ENCODE data around the gene CD84.
"Not testable (repeated sequence)": the region's sequence is repeated elsewhere in the genome, so short reads cannot be mapped to it uniquely, and the experiment has no call there.

Gene CD84

GRCh38 chr1:160567858-160568682 lies 11.2 kb downstream of the CD84 start:
- H3K4me3 ChIP-seq (replicated peaks in 1 of 2; ENCODE audit: low read depth in 2 of 2, low read length in 2 of 2) = no peak overlapping the region
- no peak for DNase-seq (ENCODE audit: low read depth in 2 of 2)
- no peak for TF ChIP-seq CTCF (IDR thresholded peaks at IDR 0.05; ENCODE audit: low read depth, low read length)

GRCh38 chr1:160567341-160567740 lies 12.0 kb downstream of the CD84 start:
- no peak overlapping the region for H3K4me3 ChIP-seq (replicated peaks in 1 of 2; ENCODE audit: low read depth in 2 of 2, low read length in 2 of 2)
- TF ChIP-seq CTCF (IDR thresholded peaks at IDR 0.05; ENCODE audit: low read depth, low read length) = no peak
- no peak for DNase-seq (ENCODE audit: low read depth in 2 of 2)

DNA sequence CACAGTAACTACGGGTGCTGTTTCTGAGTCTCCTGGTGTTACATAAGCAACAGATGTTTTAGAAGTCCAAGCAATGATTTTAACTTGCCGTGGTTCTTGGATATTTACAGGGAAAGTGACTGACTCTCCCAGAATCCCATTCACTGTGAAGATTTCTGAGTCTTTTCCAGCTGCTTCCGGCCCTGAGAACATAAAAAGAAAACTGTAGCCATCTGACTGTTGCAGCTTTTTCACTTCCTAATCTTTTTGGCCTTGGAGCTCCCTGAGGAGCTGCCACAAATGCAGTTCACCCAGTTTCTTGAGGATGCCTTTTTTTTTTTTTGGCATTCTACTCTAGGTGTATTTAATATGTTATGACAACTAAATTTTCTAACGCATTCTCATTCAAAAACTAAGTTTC lies 13.7 kb downstream of the CD84 start:
- no peak overlapping the region for H3K4me3 ChIP-seq (replicated peaks in 1 of 2; ENCODE audit: low read depth in 2 of 2, low read length in 2 of 2)
- no peak for TF ChIP-seq CTCF (IDR thresholded peaks at IDR 0.05; ENCODE audit: low read depth, low read length)
- DNase-seq (ENCODE audit: low read depth in 2 of 2) = no peak

GRCh38 chr1:160563230-160563629 lies 16.1 kb downstream of the CD84 start:
- not testable (repeated sequence) for H3K4me3 ChIP-seq (replicated peaks in 1 of 2; ENCODE audit: low read depth in 2 of 2, low read length in 2 of 2); DNase-seq (ENCODE audit: low read depth in 2 of 2)

DNA sequence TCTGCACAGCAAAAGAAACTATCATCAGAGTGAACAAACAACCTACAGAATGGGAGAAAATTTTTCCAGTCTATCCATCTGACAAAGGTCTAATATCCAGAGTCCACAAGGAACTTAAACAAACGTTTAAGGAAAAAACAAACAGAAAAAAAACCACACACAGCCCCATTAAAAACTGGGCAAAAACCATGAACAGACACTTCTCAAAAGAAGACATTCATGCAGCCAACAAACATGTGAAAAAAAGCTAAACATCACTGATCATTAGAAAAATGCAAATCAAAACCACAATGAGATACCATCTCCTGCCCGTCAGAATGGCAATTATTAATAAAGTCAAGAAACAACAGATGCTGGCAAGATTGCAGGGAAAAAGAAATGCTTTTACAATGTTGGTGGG lies 16.6 kb downstream of the CD84 start:
- DNase-seq (ENCODE audit: low read depth in 2 of 2); H3K4me3 ChIP-seq (replicated peaks in 1 of 2; ENCODE audit: low read depth in 2 of 2, low read length in 2 of 2): not testable (repeated sequence)

DNA sequence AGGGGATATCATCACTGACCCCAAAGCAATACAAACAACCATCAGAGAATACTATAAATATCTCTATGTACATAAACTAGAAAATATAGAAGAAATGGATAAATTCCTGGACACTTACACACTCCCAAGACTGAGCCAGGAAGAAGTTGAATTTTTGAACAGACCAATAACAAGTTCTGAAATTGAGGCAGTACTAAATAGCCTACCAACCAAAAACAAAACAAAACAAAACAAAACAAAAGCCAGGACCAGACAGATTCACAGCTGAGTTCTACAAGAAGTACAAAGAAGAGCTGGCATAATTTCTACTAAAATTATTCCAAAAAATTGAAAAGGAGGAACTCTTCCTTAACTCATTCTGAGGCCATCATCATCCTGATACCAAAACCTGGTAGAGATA lies 18.5 kb downstream of the CD84 start:
- no peak overlapping the region for H3K4me3 ChIP-seq (replicated peaks in 1 of 2; ENCODE audit: low read depth in 2 of 2, low read length in 2 of 2)
- no peak for TF ChIP-seq CTCF (IDR thresholded peaks at IDR 0.05; ENCODE audit: low read depth, low read length)

DNA sequence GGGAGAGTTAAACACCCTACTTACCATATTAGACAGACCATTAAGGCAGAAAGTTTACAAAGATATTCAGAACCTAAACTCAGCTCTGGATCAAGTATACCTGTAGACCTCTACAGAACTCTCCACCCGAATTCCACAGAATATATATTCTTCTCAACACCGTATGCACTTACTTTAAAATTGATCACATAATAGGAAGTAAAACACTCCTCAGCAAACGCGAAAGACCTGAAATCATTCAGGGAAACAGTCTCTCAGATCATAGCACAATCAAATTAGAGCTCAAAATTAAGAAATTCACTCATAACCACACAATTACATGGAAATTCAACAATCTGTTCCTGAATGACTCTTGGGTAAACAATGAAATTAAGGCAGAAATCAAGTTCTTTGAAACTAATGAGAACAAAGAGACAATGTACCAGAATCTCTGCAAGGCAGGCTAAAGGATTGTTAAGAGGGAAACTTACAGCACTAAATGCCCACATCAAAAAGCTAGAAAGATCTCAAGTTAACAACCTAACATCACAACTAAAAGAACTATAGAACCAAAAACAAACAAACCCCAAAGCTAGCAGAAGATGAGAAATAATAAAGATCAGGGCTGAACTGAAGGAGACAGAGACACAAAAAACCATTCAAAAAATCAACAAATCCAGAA lies 19.1 kb downstream of the CD84 start:
- H3K4me3 ChIP-seq (replicated peaks in 1 of 2; ENCODE audit: low read depth in 2 of 2, low read length in 2 of 2) = no peak overlapping the region
- no peak for TF ChIP-seq CTCF (IDR thresholded peaks at IDR 0.05; ENCODE audit: low read depth, low read length)
- DNase-seq (ENCODE audit: low read depth in 2 of 2) = no peak

More for the DNA sequence above, 18.5 kb downstream of the CD84 start:
- DNase-seq (ENCODE audit: low read depth in 2 of 2) = no peak

DNA sequence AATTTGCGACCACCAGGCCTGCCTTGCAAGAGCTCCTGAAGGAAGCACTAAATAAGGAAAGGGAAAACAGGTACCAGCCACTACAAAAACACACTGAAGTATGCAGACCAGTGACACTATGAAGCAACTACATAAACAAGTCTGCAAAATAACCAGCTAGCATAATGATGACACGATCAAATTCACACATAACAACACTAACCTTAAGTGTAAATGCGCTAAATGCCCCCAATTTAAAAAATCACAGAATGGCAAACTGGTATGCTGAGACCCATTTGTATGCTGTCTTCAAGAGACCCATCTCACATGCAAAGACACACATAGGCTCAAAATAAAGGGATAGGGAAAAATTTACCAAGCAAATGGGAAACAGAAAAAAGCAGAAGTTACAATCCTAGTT lies 19.9 kb downstream of the CD84 start:
- H3K4me3 ChIP-seq (replicated peaks in 1 of 2; ENCODE audit: low read depth in 2 of 2, low read length in 2 of 2); DNase-seq (ENCODE audit: low read depth in 2 of 2): not testable (repeated sequence)
